HG02938 (cell line): ENCODE results near the gene SARS2.

ENCODE experiments used
- ATAC-seq: cut with Tn5 transposase; IDR thresholded peaks from one replicate; pipeline ENCODE4 v1.9.1; 2021; ENCODE audit warnings: mild to moderate bottlenecking, moderate library complexity; ENCODE audit not compliant: unreplicated experiment

The SARS2 gene

GRCh38 chr19:38868551-38868950, 62.0 kb downstream of the SARS2 start:
- no peak for ATAC-seq

- no peak for ATAC-seq
Measured at GRCh38 chr19:38867171-38867780, 63.3 kb downstream of the SARS2 start.
